22Rv1 (cell line): ENCODE results near the gene APOBR.

ENCODE experiments used
- H3K27ac ChIP-seq: fragments of 450-650 bp; 2 replicates; pipeline ENCODE4 v1.5.1; 2017
- CTCF ChIP-seq: fragments of 450-650 bp; IDR thresholded peaks from 2 replicates; pipeline ENCODE4 v1.5.1; 2017; ENCODE audit warnings: mild to moderate bottlenecking
- ZFX ChIP-seq: fragments of 450-650 bp; IDR thresholded peaks from 2 replicates; pipeline ENCODE4 v1.6.1; 2017; ENCODE audit warnings: antibody characterized with exemption, borderline replicate concordance

Gene APOBR

GRCh38 chr16:28534542-28535373 lies 40.3 kb downstream of the APOBR start:
- H3K27ac ChIP-seq: peak overlapping the region; percentile 76
- TF ChIP-seq ZFX (no peak), CTCF (no peak)

GRCh38 chr16:28537076-28537475 lies 42.6 kb downstream of the APOBR start:
- H3K27ac ChIP-seq: peak overlapping the region; percentile 94

GRCh38 chr16:28537964-28538732 lies 43.7 kb downstream of the APOBR start:
- H3K27ac ChIP-seq: peak overlapping the region; percentile 94
- TF ChIP-seq CTCF (no peak), ZFX (no peak)

More at GRCh38 chr16:28537076-28537475, 42.6 kb downstream of the APOBR start:
- no peak for TF ChIP-seq ZFX

DNA sequence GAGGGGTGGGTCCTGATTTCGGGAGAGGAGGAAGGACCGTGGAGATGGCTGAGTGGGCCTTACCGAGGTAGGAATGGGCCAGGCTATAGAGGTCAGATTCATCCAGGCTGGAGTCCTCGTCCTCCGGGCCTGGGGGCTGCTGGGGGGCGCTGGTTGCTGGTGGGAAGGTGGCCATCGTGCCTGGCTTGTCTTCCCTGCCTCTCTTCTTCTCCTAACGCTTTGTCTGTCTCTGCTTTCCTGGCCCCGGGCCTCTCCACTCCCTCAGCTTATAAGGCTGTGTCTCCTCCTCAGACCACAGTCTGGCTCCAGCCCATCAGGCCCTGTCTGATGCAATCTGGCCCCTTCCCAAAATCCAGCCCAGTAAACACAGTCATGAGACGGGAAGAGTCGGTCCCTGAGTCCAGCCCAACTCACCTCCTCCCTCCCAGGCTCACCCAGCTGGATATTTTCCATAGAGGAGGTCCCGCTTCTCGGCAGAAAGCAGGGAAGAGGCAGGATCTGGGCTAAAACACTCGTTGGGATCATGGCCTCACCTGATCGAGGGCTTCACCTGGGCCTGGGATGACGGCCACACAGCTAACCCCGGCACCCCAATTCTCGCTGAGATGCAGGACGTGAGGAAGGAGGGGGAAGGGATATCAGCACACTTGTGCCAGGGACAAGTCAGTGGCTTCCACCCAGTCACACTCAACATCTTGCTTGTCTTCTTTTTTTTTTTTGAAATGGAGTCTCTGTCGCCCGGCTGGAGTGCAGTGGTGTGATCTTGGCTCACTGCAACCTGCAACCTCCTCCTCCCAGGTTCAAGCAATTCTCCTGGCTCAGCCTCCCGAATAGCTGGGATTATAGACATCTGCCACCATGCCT lies 44.5 kb downstream of the APOBR start, which contains the start of gene NUPR1:
Gene NUPR1, minus strand, starts transcription at position 242 of the 864 bp plus-strand sequence. Its CDS starts 67 bp downstream, at position 175.
- peak within 1 kb of the TSS; percentile 94 for H3K27ac ChIP-seq

DNA sequence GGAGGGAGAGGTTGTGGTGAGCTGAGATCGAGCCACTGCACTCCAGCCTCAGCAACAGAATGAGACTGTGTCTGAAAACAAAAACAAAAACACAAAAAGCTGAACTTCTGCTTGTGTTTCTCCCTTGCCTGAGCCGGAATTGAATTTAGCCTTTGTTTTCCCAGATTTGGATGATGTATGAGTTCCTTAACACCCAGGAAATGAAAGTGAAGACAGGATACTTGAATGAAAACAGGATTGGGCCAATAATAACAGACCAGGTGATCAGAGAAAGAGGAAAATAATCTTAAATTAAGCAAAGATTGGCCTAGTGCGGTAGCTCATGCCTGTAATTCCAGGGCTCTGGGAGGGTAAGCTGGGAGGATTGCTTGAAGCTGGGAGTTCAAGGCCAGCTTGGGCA lies 45.9 kb downstream of the APOBR start:
- no peak for TF ChIP-seq CTCF
- no peak for TF ChIP-seq ZFX
- H3K27ac ChIP-seq: peak overlapping the region; percentile 43

More for the DNA sequence above, 44.5 kb downstream of the APOBR start, which contains the start of gene NUPR1:
- no peak for TF ChIP-seq CTCF
- no peak for TF ChIP-seq ZFX

DNA sequence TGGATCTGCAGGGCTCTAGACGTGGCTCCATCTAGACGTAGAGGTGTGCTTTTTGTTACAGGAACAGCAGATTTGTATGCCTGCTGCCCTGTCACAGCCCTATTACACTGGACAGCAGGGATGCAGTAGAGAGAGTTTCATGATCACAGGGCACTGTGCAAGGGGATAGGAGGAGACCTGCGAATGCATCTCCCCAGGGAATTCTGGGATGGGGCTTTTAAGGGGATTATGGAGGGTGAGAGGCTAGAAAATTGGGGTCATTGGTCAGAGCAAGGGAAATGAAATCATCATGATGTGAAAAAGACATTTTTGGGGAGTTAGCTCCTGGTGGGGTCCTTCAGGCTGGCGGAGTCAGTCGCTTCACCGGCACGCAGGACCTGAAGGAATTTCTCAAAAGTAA lies 48.2 kb downstream of the APOBR start:
- no peak for TF ChIP-seq CTCF
- no peak for TF ChIP-seq ZFX
- no peak overlapping the region for H3K27ac ChIP-seq

DNA sequence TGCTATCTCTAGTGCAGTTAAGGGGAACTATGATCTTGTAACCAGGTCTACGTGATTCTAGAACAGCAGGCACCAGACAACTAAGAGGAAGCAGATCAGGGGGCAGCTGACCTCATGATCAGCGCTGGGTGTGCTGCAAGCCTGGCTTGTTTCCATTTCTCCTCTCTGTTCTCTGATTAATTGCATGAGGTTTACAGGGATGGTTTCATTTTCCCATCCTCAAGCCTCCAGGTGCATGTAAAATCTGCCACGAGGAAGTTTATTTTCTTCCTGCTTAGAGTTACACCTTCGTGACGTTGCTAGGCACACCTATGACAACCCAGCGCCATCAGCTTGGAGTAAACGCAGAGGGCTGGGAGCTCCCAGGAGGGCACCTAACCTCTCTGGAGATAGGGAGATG lies 48.6 kb downstream of the APOBR start:
- no peak overlapping the region for H3K27ac ChIP-seq
- TF ChIP-seq ZFX (no peak), CTCF (no peak)
